Hepatocyte (in vitro differentiated cells): ENCODE results near the gene IQCB1. TPM values are rescaled to one million over a fixed set of nuclear protein-coding genes. Genes with fewer than 3 reads are reported as not detected.

ENCODE experiments used
- DNase-seq: peaks from one replicate; pipeline ENCODE4 v3.0.0-alpha.2; 2016; ENCODE audit warnings: low spot score
- H2AFZ ChIP-seq: fragments of 200-600 bp; sonication (generic); 2 replicates; pipeline ENCODE4 v1.6.0; 2016; ENCODE audit warnings: antibody characterized with exemption, mild to moderate bottlenecking
- H3K27ac ChIP-seq: fragments of 200-600 bp; sonication (generic); 2 replicates; pipeline ENCODE4 v1.5.1; 2016; ENCODE audit warnings: mild to moderate bottlenecking
- H3K27me3 ChIP-seq: fragments of 200-600 bp; sonication (generic); 2 replicates; pipeline ENCODE4 v1.6.1; 2016
- H3K36me3 ChIP-seq: fragments of 200-600 bp; sonication (generic); replicated peaks from 2 replicates; pipeline ENCODE4 v1.5.1; 2016; ENCODE audit warnings: low read depth; ENCODE audit not compliant: insufficient read depth
- H3K4me1 ChIP-seq: fragments of 200-600 bp; sonication (generic); 2 replicates; pipeline ENCODE4 v1.5.1; 2016; ENCODE audit warnings: mild to moderate bottlenecking, moderate library complexity; ENCODE audit not compliant: insufficient read depth
- H3K4me2 ChIP-seq: fragments of 200-600 bp; sonication (generic); 2 replicates; pipeline ENCODE4 v1.6.0; 2016
- H3K4me3 ChIP-seq: fragments of 200-600 bp; sonication (generic); 2 replicates; pipeline ENCODE4 v1.5.1; 2016; ENCODE audit warnings: mild to moderate bottlenecking
- H3K79me2 ChIP-seq: fragments of 200-600 bp; sonication (generic); 2 replicates; pipeline ENCODE4 v1.6.0; 2017; ENCODE audit warnings: mild to moderate bottlenecking
- H3K9me2 ChIP-seq: fragments of 200-600 bp; sonication (generic); replicated peaks from 2 replicates; pipeline ENCODE4 v1.6.0; 2017; ENCODE audit warnings: mild to moderate bottlenecking; ENCODE audit not compliant: insufficient read depth
- H3K9me3 ChIP-seq: fragments of 200-600 bp; sonication (generic); 2 replicates; pipeline ENCODE4 v1.5.1; 2016; ENCODE audit warnings: low read depth, mild to moderate bottlenecking
- H4K20me1 ChIP-seq: fragments of 200-600 bp; sonication (generic); 2 replicates; pipeline ENCODE4 v1.6.0; 2016; ENCODE audit warnings: mild to moderate bottlenecking; ENCODE audit not compliant: insufficient read depth, poor library complexity, severe bottlenecking
- EZH2 ChIP-seq: fragments of 200-600 bp; sonication (generic); IDR thresholded peaks from 2 replicates; pipeline ENCODE4 v1.6.1; 2016; ENCODE audit warnings: antibody characterized with exemption, mild to moderate bottlenecking, borderline replicate concordance
- EZH2phosphoT487 ChIP-seq: fragments of 200-600 bp; sonication (generic); IDR thresholded peaks from one replicate; pipeline ENCODE4 v1.6.1; 2018; ENCODE audit warnings: antibody characterized with exemption, mild to moderate bottlenecking, low read depth, moderate library complexity; ENCODE audit not compliant: unreplicated experiment, severe bottlenecking
- whole genome bisulfite sequencing: methylation state at CpG from one replicate; pipeline ENCODE4 v1.1.6; 2016; ENCODE audit warnings: low lambda C conversion rate; ENCODE audit errors: missing lambda C conversion rate; 5-methylcytosine and 5-hydroxymethylcytosine counted together
- polyA plus RNA-seq: library from polyadenylated mRNA; unstranded; fragments of >200 nt; fragmentation: Nextera tagmentation; extraction: Ambion mirVana; gene quantifications from 2 replicates; pipeline ENCODE4 v1.2.1, GENCODE V29; 2016
- total RNA-seq: library from RNA; depleted of rRNA; stranded (reverse); fragments of >200 nt; gene quantifications from 2 replicates; pipeline ENCODE4 v1.2.3, GENCODE V29; 2014
- TF ChIP-seq, protein P1 (sequence below): fragments of 200-600 bp; sonication (generic); IDR thresholded peaks from 2 replicates; pipeline ENCODE4 v1.5.1; 2016; ENCODE audit warnings: antibody characterized with exemption, mild to moderate bottlenecking; ENCODE audit not compliant: poor library complexity

Gene IQCB1
- total and polyA plus RNA-seq, 2 experiments from 2014 or later, result 14.4 to 24.1 TPM

DNA sequence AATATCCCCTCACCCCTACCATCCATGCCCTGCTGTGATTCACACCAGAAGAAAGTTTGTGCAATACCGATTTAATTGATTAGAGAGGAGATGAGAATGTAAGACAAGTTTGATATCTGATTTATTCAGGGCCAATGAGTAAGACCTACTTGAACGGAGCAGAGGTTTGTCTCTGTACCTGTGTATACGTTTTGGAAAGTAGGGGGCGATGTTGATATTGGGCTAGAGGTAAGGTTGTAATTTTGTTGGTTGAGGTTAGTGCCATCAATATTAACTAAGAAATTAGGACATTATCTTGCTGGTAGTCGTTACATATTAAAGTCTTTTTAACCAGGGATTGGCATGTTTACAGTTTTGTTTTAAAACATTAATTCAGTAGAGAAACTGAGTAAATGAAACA, 20.7 kb upstream of the IQCB1 start:
- Histone ChIP-seq H3K4me3 (no peak overlapping the region), H3K27me3 (no peaks in the 10 kb centered on the region), H3K9me2 (no peaks in the 10 kb centered on the region), H3K4me1 (no peaks in the 10 kb centered on the region), H3K27ac (no peak overlapping the region), H3K36me3 (no peaks in the 10 kb centered on the region), H4K20me1 (no peaks in the 10 kb centered on the region), H2AFZ (no peak overlapping the region), H3K79me2 (no peaks in the 10 kb centered on the region), H3K9me3 (no peaks in the 10 kb centered on the region), H3K4me2 (no peak overlapping the region)
- 32% methylated on average over 5 of the region's 5 CpGs for WGBS
- no peak for TF ChIP-seq EZH2
- TF ChIP-seq, protein P1, sequence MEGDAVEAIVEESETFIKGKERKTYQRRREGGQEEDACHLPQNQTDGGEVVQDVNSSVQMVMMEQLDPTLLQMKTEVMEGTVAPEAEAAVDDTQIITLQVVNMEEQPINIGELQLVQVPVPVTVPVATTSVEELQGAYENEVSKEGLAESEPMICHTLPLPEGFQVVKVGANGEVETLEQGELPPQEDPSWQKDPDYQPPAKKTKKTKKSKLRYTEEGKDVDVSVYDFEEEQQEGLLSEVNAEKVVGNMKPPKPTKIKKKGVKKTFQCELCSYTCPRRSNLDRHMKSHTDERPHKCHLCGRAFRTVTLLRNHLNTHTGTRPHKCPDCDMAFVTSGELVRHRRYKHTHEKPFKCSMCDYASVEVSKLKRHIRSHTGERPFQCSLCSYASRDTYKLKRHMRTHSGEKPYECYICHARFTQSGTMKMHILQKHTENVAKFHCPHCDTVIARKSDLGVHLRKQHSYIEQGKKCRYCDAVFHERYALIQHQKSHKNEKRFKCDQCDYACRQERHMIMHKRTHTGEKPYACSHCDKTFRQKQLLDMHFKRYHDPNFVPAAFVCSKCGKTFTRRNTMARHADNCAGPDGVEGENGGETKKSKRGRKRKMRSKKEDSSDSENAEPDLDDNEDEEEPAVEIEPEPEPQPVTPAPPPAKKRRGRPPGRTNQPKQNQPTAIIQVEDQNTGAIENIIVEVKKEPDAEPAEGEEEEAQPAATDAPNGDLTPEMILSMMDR, result peak; percentile 16
- peak; percentile 7 for DNase-seq

DNA sequence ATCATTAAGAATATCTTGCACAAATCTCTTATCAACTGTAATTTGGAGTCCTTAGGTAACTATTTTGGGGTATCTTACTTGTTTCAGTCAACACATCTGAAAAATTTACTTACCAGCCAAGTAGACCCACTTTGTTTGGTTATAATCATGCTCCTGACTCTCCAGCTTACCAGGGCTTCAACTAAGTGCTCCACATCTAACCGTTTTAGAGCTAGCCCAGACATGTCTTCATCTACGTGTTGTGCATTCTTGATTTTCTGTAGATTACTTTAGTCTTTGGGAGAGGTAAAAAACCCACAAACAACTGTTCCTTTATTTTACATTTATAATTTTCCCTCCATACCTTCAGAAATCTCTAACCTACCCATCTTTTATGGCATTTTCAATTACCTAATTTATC, 17.4 kb upstream of the IQCB1 start:
- H2AFZ ChIP-seq, result no peak overlapping the region
- no peak overlapping the region for H3K4me3 ChIP-seq
- 73% methylated on average over 2 of the region's 2 CpGs for WGBS
- H3K27ac ChIP-seq, result no peak overlapping the region
- H4K20me1 ChIP-seq, result no peaks in the 10 kb centered on the region
- TF ChIP-seq EZH2phosphoT487, result no peak
- no peak for TF ChIP-seq EZH2
- TF ChIP-seq, protein P1, result no peak
- no peak overlapping the region for H3K4me2 ChIP-seq
- no peak for DNase-seq
- no peaks in the 10 kb centered on the region for H3K9me2 ChIP-seq
- H3K9me3 ChIP-seq, result no peaks in the 10 kb centered on the region
- H3K27me3 ChIP-seq, result no peaks in the 10 kb centered on the region
- no peaks in the 10 kb centered on the region for H3K79me2 ChIP-seq
- H3K4me1 ChIP-seq, result no peaks in the 10 kb centered on the region
- H3K36me3 ChIP-seq, result no peaks in the 10 kb centered on the region

- Histone ChIP-seq H3K4me3 (no peak overlapping the region), H3K4me1 (no peaks in the 10 kb centered on the region), H3K27me3 (no peaks in the 10 kb centered on the region), H3K79me2 (no peaks in the 10 kb centered on the region), H3K4me2 (no peak overlapping the region), H4K20me1 (no peaks in the 10 kb centered on the region), H3K36me3 (no peaks in the 10 kb centered on the region), H3K27ac (no peak overlapping the region), H3K9me3 (no peaks in the 10 kb centered on the region), H3K9me2 (no peaks in the 10 kb centered on the region), H2AFZ (no peak overlapping the region)
- WGBS, result 94% methylated on average over 7 of the region's 7 CpGs
- no peak for DNase-seq
- TF ChIP-seq, protein P1, result no peak
- TF ChIP-seq EZH2, result no peak
- TF ChIP-seq EZH2phosphoT487, result no peak
These were observed 10.0 kb upstream of the IQCB1 start for GRCh38 chr3:121844892-121845291.

GRCh38 chr3:121839962-121840361, 5.1 kb upstream of the IQCB1 start:
- WGBS, result 98% methylated on average over 23 of the region's 23 CpGs
- H3K4me1 ChIP-seq, result peaks cover 4% of the 10 kb centered on the region
- no peaks in the 10 kb centered on the region for H3K9me3 ChIP-seq
- H3K27ac ChIP-seq, result no peak overlapping the region
- H3K27me3 ChIP-seq, result peaks cover 4% of the 10 kb centered on the region
- H4K20me1 ChIP-seq, result no peaks in the 10 kb centered on the region
- no peak overlapping the region for H3K4me3 ChIP-seq
- no peaks in the 10 kb centered on the region for H3K79me2 ChIP-seq
- TF ChIP-seq, protein P1, result no peak
- TF ChIP-seq EZH2phosphoT487, result no peak
- no peak for TF ChIP-seq EZH2
- H2AFZ ChIP-seq, result no peak overlapping the region
- no peaks in the 10 kb centered on the region for H3K36me3 ChIP-seq
- DNase-seq, result no peak
- no peaks in the 10 kb centered on the region for H3K9me2 ChIP-seq
- no peak overlapping the region for H3K4me2 ChIP-seq
